ENCODE measurements around the gene RPS2. TPM values are rescaled to one million over a fixed set of nuclear protein-coding genes. Genes with fewer than 3 reads are reported as not detected.

RPS2 gene
- total RNA-seq, 2 experiments from 2014 or later = 3,604 to 3,755 TPM

GRCh38 chr16:1976951-1977874, 12.6 kb upstream of the RPS2 start:
- Histone ChIP-seq H3K27me3 (ENCODE audit: control insufficient read depth in 1 of 2, insufficient read depth in 2 of 2, low read length in 2 of 2) (peaks cover 31 to 37% of the 10 kb centered on the region in 2 experiments), H3K9me3 (ENCODE audit: control insufficient read depth in 1 of 2, insufficient read depth in 1 of 2, low read length in 2 of 2) (peaks cover 0 to 24% of the 10 kb centered on the region in 2 experiments), H3K27ac (ENCODE audit: low read depth in 1 of 2, low read length in 2 of 2) (no peak overlapping the region), H3K4me3 (ENCODE audit: low read length) (no peak overlapping the region), H3K36me3 (ENCODE audit: insufficient read depth, low read length) (peaks cover 46% of the 10 kb centered on the region), H3K4me1 (ENCODE audit: insufficient read depth, low read length) (peaks cover 40% of the 10 kb centered on the region)
- Mint-ChIP-seq H3K36me3 (ENCODE audit: low read depth) (peaks cover 28% of the 10 kb centered on the region), H3K4me1 (ENCODE audit: low read depth) (peaks cover 6% of the 10 kb centered on the region), H3K9me3 (no peaks in the 10 kb centered on the region), H3K27me3 (peaks cover 17% of the 10 kb centered on the region), H3K27ac (no peak overlapping the region), H3K4me3 (no peak overlapping the region)
- CTCF ChIA-PET = no interaction called here
- no peak for TF ChIP-seq CTCF (IDR thresholded peaks at IDR 0.05)
- intact Hi-C loops (cut with DNase I, micrococcal nuclease) = no loop called here
- no peak for DNase-seq
- ATAC-seq (ENCODE audit: poor library complexity) = no peak
- POLR2A ChIA-PET = interaction anchor here (1.3 kb wide), 1 partner anchor 12 kb away, joined by 5 read pairs; the partner anchor contains the start of gene RPS2

- POLR2A ChIA-PET = interaction anchor here (1.3 kb wide), 1 partner anchor 11 kb away, joined by 6 read pairs; the partner anchor contains the start of gene RPS2
- peaks cover 36% of the 10 kb centered on the region for H3K36me3 Mint-ChIP-seq (ENCODE audit: low read depth)
- Histone ChIP-seq H3K36me3 (ENCODE audit: insufficient read depth, low read length) (peaks cover 46% of the 10 kb centered on the region), H3K4me3 (ENCODE audit: low read length) (no peak overlapping the region), H3K27me3 (ENCODE audit: control insufficient read depth in 1 of 2, insufficient read depth in 2 of 2, low read length in 2 of 2) (peaks cover 21 to 26% of the 10 kb centered on the region in 2 experiments), H3K4me1 (ENCODE audit: insufficient read depth, low read length) (peaks cover 44% of the 10 kb centered on the region), H3K27ac (ENCODE audit: low read depth in 1 of 2, low read length in 2 of 2) (no peak overlapping the region), H3K9me3 (ENCODE audit: control insufficient read depth in 1 of 2, insufficient read depth in 1 of 2, low read length in 2 of 2) (peaks cover 0 to 22% of the 10 kb centered on the region in 2 experiments)
- no peaks in the 10 kb centered on the region for H3K9me3 Mint-ChIP-seq
- peaks cover 15% of the 10 kb centered on the region for H3K4me1 Mint-ChIP-seq (ENCODE audit: low read depth)
- DNase-seq = no peak
- ATAC-seq (ENCODE audit: poor library complexity) = no peak
- no peak overlapping the region for H3K27ac Mint-ChIP-seq
- no peak overlapping the region for H3K4me3 Mint-ChIP-seq
- no peak for TF ChIP-seq CTCF (IDR thresholded peaks at IDR 0.05)
- intact Hi-C loops (cut with DNase I, micrococcal nuclease) = no loop called here
- CTCF ChIA-PET = no interaction called here
- H3K27me3 Mint-ChIP-seq = peaks cover 11% of the 10 kb centered on the region
Observed at GRCh38 chr16:1976216-1976520, 11.5 kb upstream of the RPS2 start.

- Histone ChIP-seq H3K4me3 (ENCODE audit: low read length) (no peak overlapping the region), H3K27ac (ENCODE audit: low read depth in 1 of 2, low read length in 2 of 2) (no peak overlapping the region), H3K4me1 (ENCODE audit: insufficient read depth, low read length) (peaks cover 50% of the 10 kb centered on the region), H3K36me3 (ENCODE audit: insufficient read depth, low read length) (peaks cover 46% of the 10 kb centered on the region), H3K9me3 (ENCODE audit: control insufficient read depth in 1 of 2, insufficient read depth in 1 of 2, low read length in 2 of 2) (peaks cover 0 to 18% of the 10 kb centered on the region in 2 experiments), H3K27me3 (ENCODE audit: control insufficient read depth in 1 of 2, insufficient read depth in 2 of 2, low read length in 2 of 2) (peaks cover 16 to 21% of the 10 kb centered on the region in 2 experiments)
- Mint-ChIP-seq H3K4me3 (peak overlapping the region; percentile 42), H3K27me3 (peaks cover 6% of the 10 kb centered on the region), H3K36me3 (ENCODE audit: low read depth) (peaks cover 36% of the 10 kb centered on the region), H3K4me1 (ENCODE audit: low read depth) (peaks cover 20% of the 10 kb centered on the region), H3K27ac (no peak overlapping the region), H3K9me3 (no peaks in the 10 kb centered on the region)
- POLR2A ChIA-PET = interaction anchor here (1.3 kb wide), 1 partner anchor 11 kb away, joined by 6 read pairs; the partner anchor contains the start of gene RPS2
- TF ChIP-seq CTCF (IDR thresholded peaks at IDR 0.05) = no peak
- no peak for DNase-seq
- no peak for ATAC-seq (ENCODE audit: poor library complexity)
- intact Hi-C loops (cut with DNase I, micrococcal nuclease) = no loop called here
- CTCF ChIA-PET = no interaction called here
Observed at GRCh38 chr16:1975432-1976215, 11.0 kb upstream of the RPS2 start.
